Body of pancreas (tissue), 4 donors: ENCODE data around the gene AGRP.

Experiments used
- CTCF ChIP-seq, 7 experiments: fragments of 450-650 bp in 4 of 7; fragments of 200-600 bp in 3 of 7; sonication (generic) in 3 of 7; IDR thresholded peaks; one replicate each; pipeline ENCODE4 v1.5.1; 2016 to 2019; ENCODE audit warnings: antibody characterized with exemption in 7 of 7
- POLR2A ChIP-seq, 3 donors: fragments of 450-650 bp; IDR thresholded peaks; one replicate each; pipeline ENCODE4 v1.6.1; 2016; ENCODE audit warnings: antibody characterized with exemption in 3 of 3, mild to moderate bottlenecking in 2 of 3

- TF ChIP-seq CTCF (IDR thresholded peaks at IDR 0.05) (no peak), POLR2A (IDR thresholded peaks at IDR 0.05) (no peak)
Observed at GRCh38 chr16:67517155-67517445, 33.8 kb upstream of the AGRP start.
